Vagina (tissue), 2 donors: ENCODE data around the gene LELP1.

Experiments used
- CTCF ChIP-seq, 3 experiments: fragments of 450-650 bp in 2 of 3; fragments of 200-600 bp in 1 of 3; sonication (generic) in 1 of 3; IDR thresholded peaks; one replicate each; pipeline ENCODE4 v1.5.1; 2017 to 2019; ENCODE audit warnings: antibody characterized with exemption in 3 of 3, mild to moderate bottlenecking in 2 of 3, moderate library complexity in 2 of 3
- POLR2A ChIP-seq, 2 donors: fragments of 450-650 bp; IDR thresholded peaks; one replicate each; pipeline ENCODE4 v1.6.1; 2017; ENCODE audit warnings: antibody characterized with exemption in 2 of 2, mild to moderate bottlenecking in 2 of 2, moderate library complexity in 2 of 2
- POLR2AphosphoS5 ChIP-seq, 2 donors: sonication (generic); formaldehyde crosslinking; IDR thresholded peaks; one replicate each; pipeline ENCODE4 v1.9.0; 2017; ENCODE audit warnings: antibody characterized with exemption in 2 of 2, mild to moderate bottlenecking in 2 of 2, low read depth in 1 of 2; ENCODE audit not compliant: insufficient read depth in 1 of 2

- TF ChIP-seq CTCF (IDR thresholded peaks at IDR 0.05) (no peak), POLR2AphosphoS5 (IDR thresholded peaks at IDR 0.05; ENCODE audit: insufficient read depth in 1 of 2, low read depth in 1 of 2) (no peak), POLR2A (IDR thresholded peaks at IDR 0.05) (no peak)
These were observed 14.0 kb downstream of the LELP1 start, which contains the start of gene PRR9 for GRCh38 chr1:153217212-153217611.
